OCI-LY3 (cell line): ENCODE measurements around the gene HYPK.

ENCODE experiments used
- H2AFZ ChIP-seq: fragments of 200-600, 300-600 bp; shearing (Covaris generic); 2 replicates; pipeline ENCODE4 v1.6.0; 2014; ENCODE audit warnings: antibody characterized with exemption, low read depth, low read length
- H3K27ac ChIP-seq: fragments of 200-600, 300-600 bp; sonication (generic); 2 replicates; pipeline ENCODE4 v1.5.1; 2014; ENCODE audit warnings: mild to moderate bottlenecking, low read length, moderate library complexity, mixed read lengths
- H3K27me3 ChIP-seq: fragments of 200-600, 300-600 bp; sonication (generic); 2 replicates; pipeline ENCODE4 v1.6.1; 2014; ENCODE audit warnings: low read depth, low read length, mixed read lengths
- H3K36me3 ChIP-seq: fragments of 200-600, 300-600 bp; sonication (generic); replicated peaks from 2 replicates; pipeline ENCODE3; 2014; ENCODE audit warnings: low read depth, low read length, mixed read lengths
- H3K4me1 ChIP-seq: fragments of 300-600, 200-600 bp; sonication (generic); 2 replicates; pipeline ENCODE4 v1.6.1; 2014; ENCODE audit warnings: low read length, mixed read lengths
- H3K4me2 ChIP-seq: fragments of 200-600, 300-600 bp; sonication (generic); 2 replicates; pipeline ENCODE4 v1.6.1; 2014; ENCODE audit warnings: low read length, mixed read lengths
- H3K4me3 ChIP-seq: fragments of 300-600, 200-600 bp; sonication (generic); 2 replicates; pipeline ENCODE4 v1.5.1; 2014; ENCODE audit warnings: antibody characterized with exemption, mild to moderate bottlenecking, low read length, moderate library complexity
- H3K79me2 ChIP-seq: fragments of 300-600, 200-600 bp; shearing (Covaris generic); 2 replicates; pipeline ENCODE4 v1.6.1; 2014; ENCODE audit warnings: mild to moderate bottlenecking, low read length, mixed read lengths
- H3K9ac ChIP-seq: fragments of 300-600, 200-600 bp; shearing (Covaris generic); 2 replicates; pipeline ENCODE4 v1.6.0; 2014; ENCODE audit warnings: mild to moderate bottlenecking, low read length, moderate library complexity
- H3K9me3 ChIP-seq: fragments of 200-600, 300-600 bp; shearing (Covaris generic); 2 replicates; pipeline ENCODE4 v1.6.1; 2014; ENCODE audit warnings: low read length, mixed read lengths; ENCODE audit not compliant: insufficient read depth
- H4K20me1 ChIP-seq: fragments of 200-600, 300-600 bp; sonication (generic); 2 replicates; pipeline ENCODE4 v1.6.1; 2016; ENCODE audit warnings: low read length, mixed read lengths; ENCODE audit not compliant: insufficient read depth
- EZH2phosphoT487 ChIP-seq: fragments of 200-600 bp; shearing (Covaris generic); IDR thresholded peaks from 2 replicates; pipeline ENCODE4 v1.6.1; 2018; ENCODE audit warnings: antibody characterized with exemption, mixed run types, low read depth
- TF ChIP-seq, protein P1 (sequence below): fragments of 200-600, 300-600 bp; sonication (generic); IDR thresholded peaks from 2 replicates; pipeline ENCODE4 v1.5.1; 2014; ENCODE audit warnings: antibody characterized with exemption, low read length, low read depth

Gene HYPK

GRCh38 chr15:43769584-43770228, 30.7 kb upstream of the HYPK start:
- no peak overlapping the region for H3K9ac ChIP-seq
- no peaks in the 10 kb centered on the region for H3K27me3 ChIP-seq
- no peaks in the 10 kb centered on the region for H3K4me1 ChIP-seq
- H3K4me2 ChIP-seq, result no peak overlapping the region
- H3K36me3 ChIP-seq, result peaks cover 75% of the 10 kb centered on the region
- H3K27ac ChIP-seq, result no peak overlapping the region
- H3K79me2 ChIP-seq, result no peaks in the 10 kb centered on the region
- TF ChIP-seq, protein P1, sequence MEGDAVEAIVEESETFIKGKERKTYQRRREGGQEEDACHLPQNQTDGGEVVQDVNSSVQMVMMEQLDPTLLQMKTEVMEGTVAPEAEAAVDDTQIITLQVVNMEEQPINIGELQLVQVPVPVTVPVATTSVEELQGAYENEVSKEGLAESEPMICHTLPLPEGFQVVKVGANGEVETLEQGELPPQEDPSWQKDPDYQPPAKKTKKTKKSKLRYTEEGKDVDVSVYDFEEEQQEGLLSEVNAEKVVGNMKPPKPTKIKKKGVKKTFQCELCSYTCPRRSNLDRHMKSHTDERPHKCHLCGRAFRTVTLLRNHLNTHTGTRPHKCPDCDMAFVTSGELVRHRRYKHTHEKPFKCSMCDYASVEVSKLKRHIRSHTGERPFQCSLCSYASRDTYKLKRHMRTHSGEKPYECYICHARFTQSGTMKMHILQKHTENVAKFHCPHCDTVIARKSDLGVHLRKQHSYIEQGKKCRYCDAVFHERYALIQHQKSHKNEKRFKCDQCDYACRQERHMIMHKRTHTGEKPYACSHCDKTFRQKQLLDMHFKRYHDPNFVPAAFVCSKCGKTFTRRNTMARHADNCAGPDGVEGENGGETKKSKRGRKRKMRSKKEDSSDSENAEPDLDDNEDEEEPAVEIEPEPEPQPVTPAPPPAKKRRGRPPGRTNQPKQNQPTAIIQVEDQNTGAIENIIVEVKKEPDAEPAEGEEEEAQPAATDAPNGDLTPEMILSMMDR, result peak; percentile 82
- no peak for TF ChIP-seq EZH2phosphoT487
- H3K9me3 ChIP-seq, result no peaks in the 10 kb centered on the region
- H3K4me3 ChIP-seq, result no peak overlapping the region
- no peak overlapping the region for H2AFZ ChIP-seq
- peaks cover 37% of the 10 kb centered on the region; the same call in 1 of the 2 replicates for H4K20me1 ChIP-seq

- Histone ChIP-seq H3K4me2 (no peak overlapping the region), H3K79me2 (peaks cover 11% of the 10 kb centered on the region; the same call in 1 of the 2 replicates), H3K9me3 (no peaks in the 10 kb centered on the region), H3K27ac (no peak overlapping the region), H2AFZ (no peak overlapping the region), H3K4me1 (peaks cover 12% of the 10 kb centered on the region), H3K36me3 (peaks cover 56% of the 10 kb centered on the region), H3K4me3 (no peak overlapping the region), H3K9ac (no peak overlapping the region), H4K20me1 (peaks cover 43% of the 10 kb centered on the region; the same call in 1 of the 2 replicates), H3K27me3 (no peaks in the 10 kb centered on the region)
- TF ChIP-seq, protein P1, result no peak
- no peak for TF ChIP-seq EZH2phosphoT487
These were observed 28.6 kb upstream of the HYPK start for GRCh38 chr15:43771816-43772215.

- Histone ChIP-seq H2AFZ (no peak overlapping the region), H3K27ac (no peak overlapping the region), H3K9ac (no peak overlapping the region), H3K27me3 (no peaks in the 10 kb centered on the region), H3K36me3 (peaks cover 55% of the 10 kb centered on the region), H3K4me1 (peaks cover 13% of the 10 kb centered on the region), H3K4me3 (no peak overlapping the region), H4K20me1 (peaks cover 43% of the 10 kb centered on the region; the same call in 1 of the 2 replicates), H3K9me3 (no peaks in the 10 kb centered on the region), H3K79me2 (peaks cover 11% of the 10 kb centered on the region; the same call in 1 of the 2 replicates), H3K4me2 (no peak overlapping the region)
- TF ChIP-seq, protein P1, result no peak
- no peak for TF ChIP-seq EZH2phosphoT487
These were observed 27.8 kb upstream of the HYPK start for GRCh38 chr15:43772624-43773023.

GRCh38 chr15:43774062-43774461, 26.3 kb upstream of the HYPK start:
- TF ChIP-seq, protein P1, result no peak
- no peak for TF ChIP-seq EZH2phosphoT487
- Histone ChIP-seq H3K27ac (no peak overlapping the region), H4K20me1 (peaks cover 41% of the 10 kb centered on the region; the same call in 1 of the 2 replicates), H3K4me3 (no peak overlapping the region), H2AFZ (no peak overlapping the region), H3K79me2 (peaks cover 11% of the 10 kb centered on the region; the same call in 1 of the 2 replicates), H3K9ac (no peak overlapping the region), H3K36me3 (peaks cover 45% of the 10 kb centered on the region), H3K4me1 (peaks cover 15% of the 10 kb centered on the region), H3K4me2 (no peak overlapping the region), H3K27me3 (no peaks in the 10 kb centered on the region), H3K9me3 (no peaks in the 10 kb centered on the region)
